Smooth muscle cell (in vitro differentiated cells): ENCODE measurements around the gene NLGN1. TPM values are rescaled to one million over a fixed set of nuclear protein-coding genes. Genes with fewer than 3 reads are reported as not detected.

Experiments used
- DNase-seq: peaks from one replicate; lab custom pipeline; 2025; ENCODE audit not compliant: unreplicated experiment; lab: John Stamatoyannopoulos, UW
- H2AFZ ChIP-seq: fragments of 200-600 bp; sonication (generic); 2 replicates; pipeline ENCODE4 v1.6.0; 2016; ENCODE audit warnings: antibody characterized with exemption, low read depth, mild to moderate bottlenecking
- H3F3A ChIP-seq: fragments of 200-600 bp; sonication (generic); 2 replicates; pipeline ENCODE4 v1.6.0; 2017; ENCODE audit warnings: antibody characterized with exemption, low read depth
- H3K27ac ChIP-seq: fragments of 200-600 bp; sonication (generic); 2 replicates; pipeline ENCODE4 v1.5.1; 2016; ENCODE audit warnings: low read depth, mild to moderate bottlenecking
- H3K27me3 ChIP-seq: fragments of 200-600 bp; sonication (generic); 2 replicates; pipeline ENCODE4 v1.6.1; 2016; ENCODE audit warnings: low read depth, mild to moderate bottlenecking
- H3K36me3 ChIP-seq: fragments of 200-600 bp; sonication (generic); 2 replicates; pipeline ENCODE4 v1.5.1; 2016; ENCODE audit warnings: low read depth
- H3K4me1 ChIP-seq: fragments of 200-600 bp; sonication (generic); 2 replicates; pipeline ENCODE4 v1.5.1; 2016; ENCODE audit warnings: low read depth
- H3K4me2 ChIP-seq: fragments of 200-600 bp; sonication (generic); 2 replicates; pipeline ENCODE4 v1.6.0; 2016; ENCODE audit warnings: mild to moderate bottlenecking
- H3K4me3 ChIP-seq: fragments of 200-600 bp; sonication (generic); 2 replicates; pipeline ENCODE4 v1.5.1; 2016; ENCODE audit warnings: mild to moderate bottlenecking
- H3K79me2 ChIP-seq: fragments of 200-600 bp; sonication (generic); 2 replicates; pipeline ENCODE4 v1.6.0; 2016; ENCODE audit warnings: low read depth, mild to moderate bottlenecking
- H3K9ac ChIP-seq: fragments of 200-600 bp; sonication (generic); 2 replicates; pipeline ENCODE4 v1.6.0; 2016; ENCODE audit warnings: low read depth
- H3K9me3 ChIP-seq: fragments of 200-600 bp; sonication (generic); replicated peaks from 2 replicates; pipeline ENCODE4 v1.5.1; 2016; ENCODE audit warnings: low read depth
- H4K20me1 ChIP-seq: fragments of 200-600 bp; sonication (generic); 2 replicates; pipeline ENCODE4 v1.6.0; 2016; ENCODE audit warnings: low read depth
- WGBS: methylation state at CpG from one replicate; pipeline ENCODE4 v1.1.7; 2016; ENCODE audit warnings: low lambda C conversion rate; 5-methylcytosine and 5-hydroxymethylcytosine counted together
- polyA plus RNA-seq: library from polyadenylated mRNA; unstranded; fragments of >200 nt; fragmentation: Nextera tagmentation; extraction: Ambion mirVana; gene quantifications from 2 replicates; pipeline ENCODE4 v1.2.1, GENCODE V29; 2016
- total RNA-seq: library from RNA; depleted of rRNA; stranded (reverse); fragments of >200 nt; gene quantifications from 2 replicates; pipeline ENCODE4 v1.2.3, GENCODE V29; 2014
- TF ChIP-seq, protein P1 (sequence below): fragments of 200-600 bp; sonication (generic); IDR thresholded peaks from 2 replicates; pipeline ENCODE4 v1.5.1; 2017; ENCODE audit warnings: borderline replicate concordance, mild to moderate bottlenecking, antibody characterized with exemption; ENCODE audit not compliant: insufficient read depth, poor library complexity, severe bottlenecking

The NLGN1 gene
- total and polyA plus RNA-seq, 2 experiments from 2014 or later, result 0.04 TPM; not detected in 1

DNA sequence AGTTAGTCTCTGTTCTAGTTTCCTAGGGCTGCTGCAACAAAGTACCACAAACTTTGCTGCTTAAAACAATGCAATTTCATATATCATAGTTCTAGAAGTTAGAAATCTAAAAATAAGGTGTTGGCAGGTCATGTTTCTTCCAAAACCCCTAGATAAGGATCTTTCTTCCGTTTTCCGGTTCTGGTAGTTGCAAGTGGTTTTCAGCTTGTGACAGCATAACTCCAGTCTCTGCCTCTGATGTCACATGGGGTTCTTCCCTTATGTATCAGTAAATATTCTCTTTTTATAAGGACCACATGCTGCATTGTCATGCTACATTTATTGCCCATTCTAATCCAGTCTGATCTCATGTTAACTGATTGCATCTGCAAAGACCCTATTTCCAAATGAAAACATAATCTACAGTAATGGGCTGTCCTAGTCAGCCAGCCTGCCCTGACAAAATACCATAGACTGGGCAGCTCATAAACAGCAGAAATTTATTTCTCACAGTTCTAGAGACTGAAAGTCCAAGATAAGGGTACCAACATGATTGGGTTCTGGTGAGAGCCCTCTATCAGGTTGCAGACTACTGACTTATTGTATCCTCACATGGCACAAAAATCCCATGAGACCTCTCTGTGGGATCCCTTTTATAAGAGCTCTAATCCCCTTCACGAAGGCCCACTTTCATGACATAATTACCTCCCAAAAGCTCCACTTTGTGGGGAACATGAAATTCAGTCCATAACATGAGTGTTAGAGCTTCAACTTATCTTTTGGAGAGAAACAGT lies 819.6 kb downstream of the NLGN1 start:
- Histone ChIP-seq H3K36me3 (no peaks in the 10 kb centered on the region), H3K27me3 (no peaks in the 10 kb centered on the region), H3F3A (no peaks in the 10 kb centered on the region), H4K20me1 (no peaks in the 10 kb centered on the region), H3K9me3 (no peaks in the 10 kb centered on the region), H3K79me2 (no peaks in the 10 kb centered on the region), H3K27ac (no peak overlapping the region), H3K4me1 (no peaks in the 10 kb centered on the region), H3K4me3 (no peak overlapping the region), H3K4me2 (no peak overlapping the region), H3K9ac (no peak overlapping the region), H2AFZ (no peak overlapping the region)
- DNase-seq, result no peak
- 66% methylated on average over 3 of the region's 3 CpGs for WGBS
- TF ChIP-seq, protein P1, sequence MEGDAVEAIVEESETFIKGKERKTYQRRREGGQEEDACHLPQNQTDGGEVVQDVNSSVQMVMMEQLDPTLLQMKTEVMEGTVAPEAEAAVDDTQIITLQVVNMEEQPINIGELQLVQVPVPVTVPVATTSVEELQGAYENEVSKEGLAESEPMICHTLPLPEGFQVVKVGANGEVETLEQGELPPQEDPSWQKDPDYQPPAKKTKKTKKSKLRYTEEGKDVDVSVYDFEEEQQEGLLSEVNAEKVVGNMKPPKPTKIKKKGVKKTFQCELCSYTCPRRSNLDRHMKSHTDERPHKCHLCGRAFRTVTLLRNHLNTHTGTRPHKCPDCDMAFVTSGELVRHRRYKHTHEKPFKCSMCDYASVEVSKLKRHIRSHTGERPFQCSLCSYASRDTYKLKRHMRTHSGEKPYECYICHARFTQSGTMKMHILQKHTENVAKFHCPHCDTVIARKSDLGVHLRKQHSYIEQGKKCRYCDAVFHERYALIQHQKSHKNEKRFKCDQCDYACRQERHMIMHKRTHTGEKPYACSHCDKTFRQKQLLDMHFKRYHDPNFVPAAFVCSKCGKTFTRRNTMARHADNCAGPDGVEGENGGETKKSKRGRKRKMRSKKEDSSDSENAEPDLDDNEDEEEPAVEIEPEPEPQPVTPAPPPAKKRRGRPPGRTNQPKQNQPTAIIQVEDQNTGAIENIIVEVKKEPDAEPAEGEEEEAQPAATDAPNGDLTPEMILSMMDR, result no peak

DNA sequence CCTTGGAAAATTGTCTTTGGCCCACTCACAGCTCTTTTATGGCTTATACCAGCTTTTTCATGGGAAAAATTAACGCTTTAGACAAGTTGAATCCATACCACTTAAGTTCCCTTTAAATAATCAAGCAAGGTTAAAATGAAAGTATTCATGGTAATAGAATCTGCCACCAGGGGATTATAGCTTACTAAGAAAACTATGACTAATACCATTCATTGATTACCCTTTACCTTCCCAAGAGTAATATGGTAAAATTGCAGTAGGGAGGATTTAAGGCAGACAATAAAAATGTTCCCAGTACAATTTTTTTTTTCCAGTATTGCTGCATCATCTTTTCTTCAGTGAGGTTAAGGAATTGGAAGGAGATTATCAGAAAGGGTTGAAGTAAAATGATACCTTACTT lies 820.5 kb downstream of the NLGN1 start:
- no peaks in the 10 kb centered on the region for H3F3A ChIP-seq
- no peak overlapping the region for H2AFZ ChIP-seq
- no peaks in the 10 kb centered on the region for H3K79me2 ChIP-seq
- H3K9me3 ChIP-seq, result no peaks in the 10 kb centered on the region
- 94% methylated on average over 1 of the region's 1 CpG for WGBS
- DNase-seq, result no peak
- TF ChIP-seq, protein P1, result no peak
- H3K4me1 ChIP-seq, result no peaks in the 10 kb centered on the region
- no peaks in the 10 kb centered on the region for H3K27me3 ChIP-seq
- H3K4me3 ChIP-seq, result no peak overlapping the region
- H4K20me1 ChIP-seq, result no peaks in the 10 kb centered on the region
- no peak overlapping the region for H3K9ac ChIP-seq
- H3K4me2 ChIP-seq, result no peak overlapping the region
- no peak overlapping the region for H3K27ac ChIP-seq
- H3K36me3 ChIP-seq, result no peaks in the 10 kb centered on the region

DNA sequence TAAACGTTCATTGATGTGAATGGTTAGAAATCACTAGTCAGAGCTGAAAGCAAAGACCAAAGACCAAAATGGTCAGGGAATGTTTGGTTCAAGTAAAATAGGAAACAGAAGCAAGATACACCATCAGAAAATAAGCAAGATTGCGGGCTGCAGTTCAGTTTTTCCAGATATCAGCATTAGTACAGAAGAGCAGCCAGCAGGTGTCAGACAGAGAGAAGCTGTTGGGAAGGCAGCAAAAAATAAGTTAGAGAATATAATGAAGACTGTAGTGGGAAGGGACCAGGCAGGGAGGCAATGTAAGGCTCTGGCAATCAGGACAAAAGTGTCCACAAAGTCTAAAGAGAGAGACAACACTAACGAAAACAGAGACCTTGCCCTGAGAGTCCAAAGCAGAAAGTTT lies 822.2 kb downstream of the NLGN1 start:
- Histone ChIP-seq H3K4me2 (no peak overlapping the region), H2AFZ (no peak overlapping the region), H3F3A (no peaks in the 10 kb centered on the region), H3K27ac (no peak overlapping the region), H3K9ac (no peak overlapping the region), H3K79me2 (no peaks in the 10 kb centered on the region), H3K36me3 (no peaks in the 10 kb centered on the region), H3K4me3 (no peak overlapping the region), H3K27me3 (no peaks in the 10 kb centered on the region), H3K9me3 (no peaks in the 10 kb centered on the region), H3K4me1 (no peaks in the 10 kb centered on the region), H4K20me1 (no peaks in the 10 kb centered on the region)
- no peak for DNase-seq
- 60% methylated on average over 3 of the region's 3 CpGs for WGBS
- TF ChIP-seq, protein P1, result no peak
